ENCODE data around the gene LRMDA.

Gene LRMDA

GRCh38 chr10:75468612-75469005, 37.2 kb downstream of the LRMDA start:
- DNase-seq (ENCODE audit: low read depth) = no peak
- TF ChIP-seq CTCF (IDR thresholded peaks at IDR 0.05; ENCODE audit: low read depth, low read length, missing control alignments) = no peak
- no peak overlapping the region for H3K4me3 ChIP-seq (ENCODE audit: low read depth, low read length)
- in situ Hi-C loops (cut with HindIII; ENCODE audit: low sequenced_read_pairs) = no loop called here

GRCh38 chr10:75469006-75469616, 37.7 kb downstream of the LRMDA start:
- in situ Hi-C loops (cut with HindIII; ENCODE audit: low sequenced_read_pairs) = no loop called here
- peak; percentile 53 for DNase-seq (ENCODE audit: low read depth)
- H3K4me3 ChIP-seq (ENCODE audit: low read depth, low read length) = no peak overlapping the region
- TF ChIP-seq CTCF (IDR thresholded peaks at IDR 0.05; ENCODE audit: low read depth, low read length, missing control alignments) = no peak

GRCh38 chr10:75470901-75471300, 39.5 kb downstream of the LRMDA start:
- no peak for TF ChIP-seq CTCF (IDR thresholded peaks at IDR 0.05; ENCODE audit: low read depth, low read length, missing control alignments)
- in situ Hi-C loops (cut with HindIII; ENCODE audit: low sequenced_read_pairs) = no loop called here
- no peak overlapping the region for H3K4me3 ChIP-seq (ENCODE audit: low read depth, low read length)
- no peak for DNase-seq (ENCODE audit: low read depth)

GRCh38 chr10:75472685-75473084, 41.3 kb downstream of the LRMDA start:
- in situ Hi-C loops (cut with HindIII; ENCODE audit: low sequenced_read_pairs) = no loop called here
- no peak overlapping the region for H3K4me3 ChIP-seq (ENCODE audit: low read depth, low read length)
- no peak for TF ChIP-seq CTCF (IDR thresholded peaks at IDR 0.05; ENCODE audit: low read depth, low read length, missing control alignments)
- DNase-seq (ENCODE audit: low read depth) = no peak

GRCh38 chr10:75474106-75474505, 42.7 kb downstream of the LRMDA start:
- in situ Hi-C loops (cut with HindIII; ENCODE audit: low sequenced_read_pairs) = no loop called here

GRCh38 chr10:75475460-75476182, 44.2 kb downstream of the LRMDA start:
- in situ Hi-C loops (cut with HindIII; ENCODE audit: low sequenced_read_pairs) = no loop called here
- no peak overlapping the region for H3K4me3 ChIP-seq (ENCODE audit: low read depth, low read length)
- TF ChIP-seq CTCF (IDR thresholded peaks at IDR 0.05; ENCODE audit: low read depth, low read length, missing control alignments) = no peak
- peak; percentile 60 for DNase-seq (ENCODE audit: low read depth)

More at GRCh38 chr10:75474106-75474505, 42.7 kb downstream of the LRMDA start:
- DNase-seq (ENCODE audit: low read depth) = no peak
- TF ChIP-seq CTCF (IDR thresholded peaks at IDR 0.05; ENCODE audit: low read depth, low read length, missing control alignments) = no peak
- H3K4me3 ChIP-seq (ENCODE audit: low read depth, low read length) = no peak overlapping the region

Measured in astrocyte of the cerebellum (primary cell).